H9 (cell line): Measurements from ENCODE around the gene SMIM20. TPM values are rescaled to one million over a fixed set of nuclear protein-coding genes. Genes with fewer than 3 reads are reported as not detected.

Experiments used
- DNase-seq: peaks from one replicate; pipeline ENCODE4 v3.0.0-alpha.2; 2017
- H2AFZ ChIP-seq: one replicate; pipeline ENCODE4 v1.6.1; 2013; ENCODE audit warnings: mild to moderate bottlenecking, low read length, control low read depth, moderate library complexity
- H2AK5ac ChIP-seq: 2 replicates; pipeline ENCODE4 v1.6.1; 2013; ENCODE audit warnings: low read length, control low read depth, mixed read lengths; ENCODE audit not compliant: insufficient read length
- H2BK120ac ChIP-seq: one replicate; pipeline ENCODE4 v1.6.1; 2013; ENCODE audit warnings: low read depth, mild to moderate bottlenecking, low read length, control low read depth, inconsistent platforms; ENCODE audit not compliant: poor library complexity, severe bottlenecking
- H2BK12ac ChIP-seq: 2 replicates; pipeline ENCODE4 v1.6.1; 2013; ENCODE audit warnings: low read length, control low read depth, mixed read lengths, low read depth; ENCODE audit not compliant: insufficient read length
- H2BK15ac ChIP-seq: 2 replicates; pipeline ENCODE4 v1.6.1; 2013; ENCODE audit warnings: low read depth, low read length, control low read depth
- H2BK20ac ChIP-seq: one replicate; pipeline ENCODE4 v1.6.1; 2013; ENCODE audit warnings: low read depth, mild to moderate bottlenecking, low read length, control low read depth, inconsistent platforms; ENCODE audit not compliant: poor library complexity, severe bottlenecking
- H2BK5ac ChIP-seq: 2 replicates; pipeline ENCODE4 v1.6.1; 2013; ENCODE audit warnings: low read length, control low read depth, mixed read lengths; ENCODE audit not compliant: insufficient read length
- H3K14ac ChIP-seq: 2 replicates; pipeline ENCODE4 v1.6.1; 2013; ENCODE audit warnings: low read length, control low read depth; ENCODE audit not compliant: insufficient read depth
- H3K18ac ChIP-seq: 2 replicates; pipeline ENCODE4 v1.6.1; 2013; ENCODE audit warnings: low read depth, mild to moderate bottlenecking, mixed read lengths, low read length, control low read depth; ENCODE audit not compliant: insufficient read length
- H3K23ac ChIP-seq: 2 replicates; pipeline ENCODE4 v1.6.1; 2013; ENCODE audit warnings: low read length, control low read depth, mixed read lengths, low read depth; ENCODE audit not compliant: insufficient read length
- H3K23me2 ChIP-seq: 2 replicates; pipeline ENCODE4 v1.6.1; 2013; ENCODE audit warnings: low read depth, mild to moderate bottlenecking, mixed read lengths, low read length, control low read depth; ENCODE audit not compliant: insufficient read length, poor library complexity, severe bottlenecking
- H3K27ac ChIP-seq: 2 replicates; pipeline ENCODE4 v1.5.1; 2013; ENCODE audit warnings: low read length, control low read depth, mixed read lengths, low read depth; ENCODE audit not compliant: insufficient read length
- H3K27me3 ChIP-seq: 2 replicates; pipeline ENCODE4 v1.6.1; 2013; ENCODE audit warnings: low read length, control low read depth, inconsistent platforms; ENCODE audit not compliant: insufficient read depth
- H3K4ac ChIP-seq: 2 replicates; pipeline ENCODE4 v1.6.1; 2013; ENCODE audit warnings: low read depth, mild to moderate bottlenecking, control low read depth, inconsistent platforms, low read length, moderate library complexity
- H3K4me1 ChIP-seq: 2 replicates; pipeline ENCODE4 v1.6.1; 2013; ENCODE audit warnings: low read length, control low read depth, inconsistent platforms; ENCODE audit not compliant: insufficient read depth
- H3K4me2 ChIP-seq: 2 replicates; pipeline ENCODE4 v1.6.1; 2013; ENCODE audit warnings: low read length, control low read depth, mixed read lengths; ENCODE audit not compliant: insufficient read length, insufficient read depth
- H3K56ac ChIP-seq: 2 replicates; pipeline ENCODE4 v1.6.1; 2013; ENCODE audit warnings: low read depth, mild to moderate bottlenecking, mixed read lengths, low read length, control low read depth; ENCODE audit not compliant: insufficient read length
- H3K79me1 ChIP-seq: 2 replicates; pipeline ENCODE4 v1.6.1; 2013; ENCODE audit warnings: low read depth, mild to moderate bottlenecking, moderate library complexity, low read length, control low read depth, inconsistent platforms; ENCODE audit not compliant: insufficient read depth, poor library complexity, severe bottlenecking
- H3K79me2 ChIP-seq: 2 replicates; pipeline ENCODE4 v1.6.1; 2013; ENCODE audit warnings: low read length, control low read depth, inconsistent platforms; ENCODE audit not compliant: insufficient read depth
- H3K9ac ChIP-seq: 2 replicates; pipeline ENCODE4 v1.6.1; 2013; ENCODE audit warnings: low read length, control low read depth, mixed read lengths; ENCODE audit not compliant: insufficient read length; ENCODE audit errors: extremely low read depth
- H3K9me3 ChIP-seq: one replicate; pipeline ENCODE4 v1.6.1; 2013; ENCODE audit warnings: low read depth, low read length, inconsistent platforms; ENCODE audit not compliant: control insufficient read depth
- H3T11ph ChIP-seq: one replicate; pipeline ENCODE4 v1.6.1; 2013; ENCODE audit warnings: mild to moderate bottlenecking, low read length, control low read depth, inconsistent platforms
- H4K20me1 ChIP-seq: one replicate; pipeline ENCODE4 v1.6.1; 2013; ENCODE audit not compliant: control insufficient read depth, insufficient read length, insufficient read depth
- H4K5ac ChIP-seq: 2 replicates; pipeline ENCODE4 v1.6.1; 2013; ENCODE audit warnings: low read depth, mild to moderate bottlenecking, mixed read lengths, low read length, control low read depth; ENCODE audit not compliant: insufficient read length
- H4K8ac ChIP-seq: replicated peaks from 2 replicates; pipeline ENCODE4 v1.6.1; 2013; ENCODE audit warnings: low read length, control low read depth, mixed read lengths, low read depth; ENCODE audit not compliant: insufficient read length
- H4K91ac ChIP-seq: 2 replicates; pipeline ENCODE4 v1.6.1; 2013; ENCODE audit warnings: low read depth, mild to moderate bottlenecking, moderate library complexity, mixed read lengths, low read length, control low read depth; ENCODE audit not compliant: insufficient read length
- H3K27ac Mint-ChIP-seq, 3 experiments: 2 replicates in 2 of 3; 3 replicates in 1 of 3; pipeline ENCODE4 v1.8.0; 2020 to 2021; ENCODE audit warnings: mixed read lengths in 3 of 3, mild to moderate bottlenecking in 1 of 3, moderate library complexity in 1 of 3
- H3K27me3 Mint-ChIP-seq: 2 replicates; pipeline ENCODE4 v1.8.0; 2021; ENCODE audit warnings: low read depth, mild to moderate bottlenecking, moderate library complexity, mixed read lengths
- H3K36me3 Mint-ChIP-seq, 3 experiments: 2 replicates in 2 of 3; 3 replicates in 1 of 3; pipeline ENCODE4 v1.8.0; 2020 to 2021; ENCODE audit warnings: low read depth in 3 of 3, mixed read lengths in 3 of 3; ENCODE audit not compliant: insufficient read depth in 1 of 3
- H3K4me1 Mint-ChIP-seq, 2 experiments: 2 replicates each; pipeline ENCODE4 v1.8.0; 2020; ENCODE audit warnings: mixed read lengths in 2 of 2
- H3K4me3 Mint-ChIP-seq, 2 experiments: 2 replicates in 1 of 2; 3 replicates in 1 of 2; pipeline ENCODE4 v1.8.0; 2020 to 2021; ENCODE audit warnings: mild to moderate bottlenecking in 2 of 2, mixed read lengths in 2 of 2, moderate library complexity in 1 of 2
- H3K9me3 Mint-ChIP-seq, 2 experiments: 2 replicates in 1 of 2; 3 replicates in 1 of 2; pipeline ENCODE4 v1.8.0; 2020; ENCODE audit warnings: mild to moderate bottlenecking in 2 of 2, mixed read lengths in 2 of 2, moderate library complexity in 1 of 2
- WGBS: extraction: QIAGEN DNeasy Blood & Tissue Kit; methylation state at CpG from one replicate; pipeline ENCODE4 v1.1.7; 2013; ENCODE audit warnings: missing lambda C conversion rate, low lambda C conversion rate, mixed read lengths; ENCODE audit not compliant: insufficient read length; ENCODE audit errors: extremely low coverage; 5-methylcytosine and 5-hydroxymethylcytosine counted together
- total RNA-seq: library from RNA; stranded (reverse); gene quantifications from 2 replicates; pipeline ENCODE4 v1.2.1, GENCODE V29; 2021
- TF ChIP-seq, protein P1 (sequence below): fragments of 200-600 bp; sonication (generic); conservative IDR thresholded peaks from 3 replicates; pipeline ENCODE4 v1.8.0; 2021; ENCODE audit warnings: antibody characterized with exemption, mild to moderate bottlenecking

The SMIM20 gene
- total RNA-seq, 1 experiment from 2014 or later: 40.2 TPM

DNA sequence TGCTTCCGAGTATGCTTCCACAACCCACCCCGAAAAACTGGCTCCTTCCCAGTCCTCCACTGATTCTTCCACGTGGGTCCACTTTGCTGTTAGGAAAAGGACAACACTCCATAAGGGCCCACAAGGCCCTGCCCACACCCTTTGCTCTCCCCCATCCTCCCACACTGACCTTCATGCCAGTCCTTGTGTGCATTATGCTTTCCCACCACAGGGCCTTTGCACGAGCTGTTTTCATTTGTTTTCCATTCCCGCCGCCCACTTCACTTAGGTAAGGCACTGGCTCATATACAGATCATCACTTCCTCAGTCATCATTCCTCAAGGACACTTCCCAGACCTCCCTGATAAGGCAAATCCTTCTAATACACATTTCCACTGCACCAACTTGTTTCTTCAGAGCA, 34.4 kb upstream of the SMIM20 start:
- Mint-ChIP-seq H3K4me3 (no peak overlapping the region), H3K4me1 (peaks cover 0 to 9% of the 10 kb centered on the region in 2 experiments; a peak in 3 of 4 replicates), H3K27ac (no peak overlapping the region), H3K9me3 (no peaks in the 10 kb centered on the region; a peak in 1 of 5 replicates), H3K27me3 (no peaks in the 10 kb centered on the region; the same call in 1 of the 2 replicates), H3K36me3 (no peaks in the 10 kb centered on the region)
- Histone ChIP-seq H3K9ac (no peak overlapping the region), H2BK15ac (no peak overlapping the region), H3K27me3 (no peaks in the 10 kb centered on the region), H3K14ac (no peak overlapping the region; the same call in 1 of the 2 replicates), H2BK12ac (no peak overlapping the region), H3K79me2 (no peaks in the 10 kb centered on the region), H3K4me2 (no peak overlapping the region), H2BK20ac (no peak overlapping the region), H4K5ac (no peak overlapping the region), H4K20me1 (no peaks in the 10 kb centered on the region), H4K8ac (no peak overlapping the region), H3K79me1 (no peaks in the 10 kb centered on the region), H3K4ac (no peak overlapping the region), H3T11ph (no peak overlapping the region), H3K27ac (no peak overlapping the region), H3K4me1 (no peaks in the 10 kb centered on the region), H2BK120ac (no peak overlapping the region), H3K23ac (no peak overlapping the region), H4K91ac (no peak overlapping the region), H2AFZ (no peak overlapping the region), H3K18ac (no peak overlapping the region), H3K9me3 (no peaks in the 10 kb centered on the region), H3K23me2 (no peaks in the 10 kb centered on the region), H3K56ac (no peak overlapping the region), H2BK5ac (no peak overlapping the region), H2AK5ac (no peak overlapping the region)
- WGBS: no CpG with 5 or more reads among the region's 6 CpGs
- TF ChIP-seq, protein P1, sequence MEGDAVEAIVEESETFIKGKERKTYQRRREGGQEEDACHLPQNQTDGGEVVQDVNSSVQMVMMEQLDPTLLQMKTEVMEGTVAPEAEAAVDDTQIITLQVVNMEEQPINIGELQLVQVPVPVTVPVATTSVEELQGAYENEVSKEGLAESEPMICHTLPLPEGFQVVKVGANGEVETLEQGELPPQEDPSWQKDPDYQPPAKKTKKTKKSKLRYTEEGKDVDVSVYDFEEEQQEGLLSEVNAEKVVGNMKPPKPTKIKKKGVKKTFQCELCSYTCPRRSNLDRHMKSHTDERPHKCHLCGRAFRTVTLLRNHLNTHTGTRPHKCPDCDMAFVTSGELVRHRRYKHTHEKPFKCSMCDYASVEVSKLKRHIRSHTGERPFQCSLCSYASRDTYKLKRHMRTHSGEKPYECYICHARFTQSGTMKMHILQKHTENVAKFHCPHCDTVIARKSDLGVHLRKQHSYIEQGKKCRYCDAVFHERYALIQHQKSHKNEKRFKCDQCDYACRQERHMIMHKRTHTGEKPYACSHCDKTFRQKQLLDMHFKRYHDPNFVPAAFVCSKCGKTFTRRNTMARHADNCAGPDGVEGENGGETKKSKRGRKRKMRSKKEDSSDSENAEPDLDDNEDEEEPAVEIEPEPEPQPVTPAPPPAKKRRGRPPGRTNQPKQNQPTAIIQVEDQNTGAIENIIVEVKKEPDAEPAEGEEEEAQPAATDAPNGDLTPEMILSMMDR: no peak
- no peak for DNase-seq
